K562 (cell line): Measurements from ENCODE around the gene ADCY9. TPM values are rescaled to one million over a fixed set of nuclear protein-coding genes. Genes with fewer than 3 reads are reported as not detected.
A peak's percentile ranks its signal among the peaks of the same experiment; 100 is the strongest.

Experiments used
- ATAC-seq: fragments of 200-7000 bp; cut with Tn5 transposase; 3 replicates; pipeline ENCODE4 v1.9.1; 2020; ENCODE audit warnings: moderate library complexity
- BruUV-seq: library from RNA; stranded (reverse); fragments of 400-500 nt; replicated peaks from 2 replicates; lab custom pipeline; 2021; lab: Mats Ljungman, UMichigan
- CTCF ChIA-PET: fragments of 300-600 bp; formaldehyde crosslinking; extraction: SDS; loops from one replicate; lab custom pipeline; 2021; ENCODE audit warnings: low intra/inter-chr PET ratio; lab: Yijun Ruan, JAX
- POLR2A ChIA-PET: fragments of 300-600, 350-650 bp; sonication (Branson Sonifier 250); formaldehyde crosslinking; extraction: SDS; loops from one replicate; lab custom pipeline; 2021; ENCODE audit warnings: antibody characterized with exemption, inconsistent platforms; lab: Yijun Ruan, JAX
- DNase-seq, 4 experiments: peaks; one replicate each; pipeline versions ENCODE4 v3.0.0 to v3.0.0-alpha.2; 2011 to 2018; ENCODE audit warnings: low spot score in 3 of 4, mixed read lengths in 3 of 4; ENCODE audit errors: extremely low read depth in 1 of 4
- FAIRE-seq: peaks from 2 replicates; lab custom pipeline; 2011; peaks lifted over from hg19 to GRCh38; lab: Jason Lieb, UNC
- H2AFZ ChIP-seq: 2 replicates; pipeline ENCODE4 v1.6.0; 2011; ENCODE audit warnings: low read depth, low read length, control low read depth, inconsistent platforms
- H3K27ac ChIP-seq: fragments of 200-600 bp; 3 replicates; pipeline ENCODE4 v1.8.0; 2011; ENCODE audit warnings: low read depth, mild to moderate bottlenecking, control low read depth, inconsistent platforms, low read length, moderate library complexity, mixed read lengths; ENCODE audit errors: extremely low read depth
- H3K27me3 ChIP-seq, 2 experiments: fragments of 300-600 bp in 1 of 2; 2 replicates in 1 of 2; 3 replicates in 1 of 2; pipeline versions ENCODE4 v1.6.0 to v1.8.0; 2011; ENCODE audit warnings: inconsistent platforms in 2 of 2, low read length in 2 of 2, mild to moderate bottlenecking in 1 of 2, mixed read lengths in 1 of 2, moderate library complexity in 1 of 2; ENCODE audit not compliant: control insufficient read depth in 2 of 2, insufficient read depth in 2 of 2
- H3K36me3 ChIP-seq: fragments of 300-600 bp; 3 replicates; pipeline ENCODE4 v1.8.0; 2011; ENCODE audit warnings: mild to moderate bottlenecking, low read length, inconsistent platforms; ENCODE audit not compliant: control insufficient read depth, insufficient read depth
- H3K4me1 ChIP-seq, 2 experiments: fragments of 200-600 bp in 1 of 2; replicated peaks in 1 of 2; 2 replicates in 1 of 2; 3 replicates in 1 of 2; pipeline versions ENCODE4 v1.5.1 to v1.8.0; 2011; ENCODE audit warnings: inconsistent platforms in 2 of 2, low read length in 2 of 2, mild to moderate bottlenecking in 1 of 2, mixed read lengths in 1 of 2, moderate library complexity in 1 of 2; ENCODE audit not compliant: control insufficient read depth in 2 of 2, insufficient read depth in 2 of 2
- H3K4me2 ChIP-seq: 2 replicates; pipeline ENCODE4 v1.6.1; 2011; ENCODE audit warnings: low read length, control low read depth, inconsistent platforms, mixed read lengths; ENCODE audit not compliant: insufficient read depth
- H3K4me3 ChIP-seq: fragments of 200-600 bp; sonication (generic), shearing (Covaris generic); 2 replicates; pipeline ENCODE4 v1.5.1; 2016; ENCODE audit warnings: control low read depth, inconsistent platforms
- H3K79me2 ChIP-seq: fragments of 200-600 bp; 3 replicates; pipeline ENCODE4 v1.8.0; 2011; ENCODE audit warnings: low read length, inconsistent platforms; ENCODE audit not compliant: control insufficient read depth, insufficient read depth
- H3K9ac ChIP-seq, 2 experiments: 2 replicates each; pipeline versions ENCODE4 v1.6.0 to v1.6.1; 2011; ENCODE audit warnings: low read depth in 2 of 2, low read length in 2 of 2, control low read depth in 1 of 2, inconsistent platforms in 1 of 2, mild to moderate bottlenecking in 1 of 2, mixed read lengths in 1 of 2; ENCODE audit not compliant: insufficient read depth in 1 of 2
- H3K9me1 ChIP-seq: one replicate; pipeline ENCODE4 v1.6.0; 2011; ENCODE audit warnings: inconsistent platforms, mild to moderate bottlenecking, low read length, moderate library complexity; ENCODE audit not compliant: control insufficient read depth, insufficient read depth
- H3K9me3 ChIP-seq: replicated peaks from 2 replicates; pipeline ENCODE4 v1.5.1; 2011; ENCODE audit warnings: low read depth, low read length, inconsistent platforms; ENCODE audit not compliant: control insufficient read depth, insufficient read depth
- H4K20me1 ChIP-seq: replicated peaks from 2 replicates; pipeline ENCODE4 v1.6.1; 2011; ENCODE audit warnings: low read length, inconsistent platforms, mixed read lengths; ENCODE audit not compliant: control insufficient read depth, insufficient read depth
- ETV1 ChIP-seq: fragments of 450-650 bp; conservative IDR thresholded peaks from 2 replicates; pipeline ENCODE4 v1.6.1; 2016; ENCODE audit warnings: missing genetic modification characterization, control low read depth, low read depth, missing compliant biosample characterization
- RFX1 ChIP-seq: fragments of 450-650 bp; IDR thresholded peaks from 2 replicates; pipeline ENCODE4 v1.6.1; 2016; ENCODE audit warnings: mild to moderate bottlenecking, moderate library complexity
- STAT6 ChIP-seq: sonication (generic); formaldehyde crosslinking; IDR thresholded peaks from 2 replicates; pipeline ENCODE4 v1.8.1; 2023; ENCODE audit warnings: mild to moderate bottlenecking, missing genetic modification reagents
- WGBS: fragments of 100-300 bp; shearing (Covaris generic); methylation state at CpG from one replicate; pipeline ENCODE4 v1.1.6; 2016; ENCODE audit warnings: low coverage, mixed read lengths; ENCODE audit not compliant: insufficient coverage; ENCODE audit errors: missing lambda C conversion rate; 5-methylcytosine and 5-hydroxymethylcytosine counted together
- in situ Hi-C: fragments of 300-500 bp; cut with MboI; formaldehyde crosslinking; loops from 4 replicates; pipeline ENCODE4 v1.15.0; 2018; ENCODE audit warnings: inconsistent platforms, mixed read lengths
- intact Hi-C: fragments of 100-400 bp; cut with micrococcal nuclease; formaldehyde crosslinking; loops from 2 replicates; pipeline ENCODE4 v1.14.2; 2022
- polyA plus RNA-seq, 8 experiments: library from polyadenylated mRNA; depleted of rRNA in 4 of 8; stranded (reverse) in 5 of 8; unstranded in 3 of 8; fragments of >200 nt; fragmentation: Nextera tagmentation in 2 of 8; fragmentation: Illumina TruSeq in 1 of 8; extraction: Ambion mirVana in 2 of 8; extraction: Trizol in 1 of 8; gene quantifications; 2 replicates each; pipeline versions ENCODE4 v1.2.1 to v1.2.3, GENCODE V29; 2011 to 2014; ENCODE audit warnings: inconsistent platforms in 1 of 8, missing spikeins in 1 of 8
- total RNA-seq, 7 experiments: library from RNA; depleted of rRNA in 6 of 7; stranded (reverse); fragments of >200 nt in 6 of 7; fragmentation: Illumina TruSeq in 2 of 7; extraction: Trizol in 2 of 7; gene quantifications; 2 replicates each; pipeline versions ENCODE4 v1.2.1 to v1.2.3, GENCODE V29; 2011 to 2021; ENCODE audit warnings: low replicate concordance in 1 of 7

Gene ADCY9
- total and polyA plus RNA-seq, 9 of the 15 experiments (the other 6 are each of a cell fraction or from before 2014, with no cell fraction given), result 0.03 to 0.29 (median 0.17) TPM

GRCh38 chr16:4110680-4111079 lies 5.6 kb downstream of the ADCY9 start:
- Histone ChIP-seq H3K9ac (peak overlapping the region in 1 of 2 experiments; percentile 35; a peak in 1 of 4 replicates), H3K79me2 (no peaks in the 10 kb centered on the region), H2AFZ (no peak overlapping the region), H3K9me3 (no peaks in the 10 kb centered on the region), H3K4me3 (no peak overlapping the region), H3K27ac (no peak overlapping the region), H3K27me3 (peaks cover 54 to 76% of the 10 kb centered on the region in 2 experiments), H3K4me1 (peaks cover 0 to 12% of the 10 kb centered on the region in 2 experiments; a peak in 2 of 5 replicates), H3K4me2 (no peak overlapping the region), H3K9me1 (no peaks in the 10 kb centered on the region), H4K20me1 (no peaks in the 10 kb centered on the region), H3K36me3 (no peaks in the 10 kb centered on the region)
- ChIA-PET POLR2A (no interaction called here), CTCF (no interaction called here)
- 2% methylated on average over 14 of the region's 14 CpGs for WGBS
- BruUV-seq, result no TSS peak
- in situ Hi-C loops (no loop called here), intact Hi-C loops (no loop called here)
- TF ChIP-seq ETV1 (tag) (no peak), STAT6 (CRISPR knock-in tag) (no peak), RFX1 (peak; percentile 42; the same call in 1 of the 2 replicates)
- DNase-seq (no peak), ATAC-seq (no peak), FAIRE-seq (no peak)
